HCT116 (cell line): ENCODE results near the gene PLCB4. TPM values are rescaled to one million over a fixed set of nuclear protein-coding genes. Genes with fewer than 3 reads are reported as not detected.

ENCODE experiments used
- ATAC-seq: fragments of 200-7000 bp; cut with Tn5 transposase; 2 replicates; pipeline ENCODE4 v1.9.1; 2020; ENCODE audit warnings: mild to moderate bottlenecking, moderate library complexity
- BruUV-seq: library from RNA; stranded (reverse); fragments of 400-500 nt; replicated peaks from 2 replicates; lab custom pipeline; 2021; lab: Mats Ljungman, UMichigan
- CTCF ChIA-PET: fragments of 300-600 bp; sonication (Branson Sonifier 250); formaldehyde crosslinking; loops from one replicate; lab custom pipeline; 2021; ENCODE audit warnings: antibody characterized with exemption; lab: Charles Lee
- POLR2A ChIA-PET: fragments of 300-600, 350-600 bp; sonication (Branson Sonifier 250); formaldehyde crosslinking; loops from one replicate; lab custom pipeline; 2021; ENCODE audit warnings: antibody characterized with exemption; lab: Charles Lee
- RAD21 ChIA-PET, 2 experiments: fragments of 300-600 bp; sonication (Branson Sonifier 250); formaldehyde crosslinking; loops; one replicate each; lab custom pipeline; 2023; ENCODE audit warnings: low total read pairs in 2 of 2; ENCODE audit not compliant: uncharacterized antibody in 2 of 2, unreplicated experiment in 2 of 2, low non-redundant PET in 1 of 2; lab: Charles Lee
- DNase-seq: peaks from one replicate; pipeline ENCODE4 v3.0.0-alpha.2; 2010; ENCODE audit warnings: low read depth, low spot score
- H2AFZ ChIP-seq: fragments of 200-600 bp; shearing (Covaris generic), sonication (generic); 2 replicates; pipeline ENCODE4 v1.6.1; 2017; ENCODE audit warnings: low read depth, mixed run types, mixed read lengths, antibody characterized with exemption, low read length; ENCODE audit not compliant: poor library complexity, severe bottlenecking
- H3K27ac ChIP-seq: 2 replicates; pipeline ENCODE4 v1.5.1; 2012; ENCODE audit warnings: low read depth, low read length
- H3K27me3 ChIP-seq: fragments of 200-600 bp; sonication (generic); 2 replicates; pipeline ENCODE4 v1.6.1; 2016; ENCODE audit warnings: mixed run types, low read length, mixed read lengths; ENCODE audit not compliant: insufficient read depth
- H3K36me3 ChIP-seq, 2 experiments: fragments of 200-500 bp in 1 of 2; fragments of 200-600 bp in 1 of 2; sonication (Bioruptor generic) in 1 of 2; sonication (generic) in 1 of 2; 2 replicates each; pipeline versions ENCODE4 v1.5.1 to v1.6.1; 2014 to 2016; ENCODE audit warnings: low read length in 2 of 2, inconsistent platforms in 1 of 2, mixed read lengths in 1 of 2, mixed run types in 1 of 2; ENCODE audit not compliant: insufficient read depth in 2 of 2, control insufficient read depth in 1 of 2
- H3K4me1 ChIP-seq, 2 experiments: fragments of 200-600 bp in 1 of 2; sonication (generic) in 1 of 2; 2 replicates each; pipeline versions ENCODE4 v1.5.1 to v1.6.1; 2012 to 2017; ENCODE audit warnings: low read length in 2 of 2, inconsistent platforms in 1 of 2, mild to moderate bottlenecking in 1 of 2, mixed read lengths in 1 of 2, mixed run types in 1 of 2, moderate library complexity in 1 of 2; ENCODE audit not compliant: insufficient read depth in 2 of 2, control insufficient read depth in 1 of 2
- H3K4me2 ChIP-seq: fragments of 200-600 bp; sonication (generic); 2 replicates; pipeline ENCODE4 v1.6.1; 2017; ENCODE audit warnings: mixed run types, low read length, mixed read lengths
- H3K4me3 ChIP-seq, 2 experiments: fragments of 200-600 bp in 1 of 2; sonication (generic) in 1 of 2; replicated peaks in 1 of 2; 2 replicates each; pipeline ENCODE4 v1.5.1; 2011 to 2016; ENCODE audit warnings: low read length in 2 of 2, control low read depth in 1 of 2, low read depth in 1 of 2, mild to moderate bottlenecking in 1 of 2, mixed read lengths in 1 of 2, mixed run types in 1 of 2
- H3K79me2 ChIP-seq: fragments of 200-600 bp; sonication (generic); 2 replicates; pipeline ENCODE4 v1.6.1; 2017; ENCODE audit warnings: mild to moderate bottlenecking, mixed run types, low read length, moderate library complexity, mixed read lengths; ENCODE audit not compliant: insufficient read depth
- H3K9ac ChIP-seq: fragments of 200-600 bp; sonication (generic); 2 replicates; pipeline ENCODE4 v1.6.1; 2016; ENCODE audit warnings: low read length, mixed read lengths
- H3K9me2 ChIP-seq: fragments of 200-600 bp; sonication (generic), shearing (Covaris generic); 2 replicates; pipeline ENCODE4 v1.6.1; 2017; ENCODE audit warnings: mixed run types, mild to moderate bottlenecking, moderate library complexity; ENCODE audit not compliant: insufficient read depth
- H3K9me3 ChIP-seq, 2 experiments: fragments of 200-500 bp in 1 of 2; fragments of 200-600 bp in 1 of 2; sonication (Bioruptor generic) in 1 of 2; sonication (generic) in 1 of 2; 2 replicates each; pipeline ENCODE4 v1.6.1; 2014 to 2017; ENCODE audit warnings: low read length in 2 of 2, mixed read lengths in 2 of 2, inconsistent platforms in 1 of 2, low read depth in 1 of 2, mild to moderate bottlenecking in 1 of 2, mixed run types in 1 of 2, moderate library complexity in 1 of 2; ENCODE audit not compliant: control insufficient read depth in 1 of 2, insufficient read depth in 1 of 2
- H4K20me1 ChIP-seq: fragments of 200-600 bp; sonication (generic), shearing (Covaris generic); 2 replicates; pipeline ENCODE4 v1.6.1; 2017; ENCODE audit warnings: mixed run types, mild to moderate bottlenecking, moderate library complexity; ENCODE audit not compliant: insufficient read depth
- CBX3 ChIP-seq: IDR thresholded peaks from 2 replicates; pipeline ENCODE4 v1.6.1; 2012; ENCODE audit warnings: low read depth
- CEBPB ChIP-seq: IDR thresholded peaks from 2 replicates; pipeline ENCODE4 v1.6.1; 2012; ENCODE audit warnings: low read depth
- EGR1 ChIP-seq: IDR thresholded peaks from 2 replicates; pipeline ENCODE4 v1.6.1; 2012; ENCODE audit warnings: low read depth
- ELF1 ChIP-seq: IDR thresholded peaks from 2 replicates; pipeline ENCODE4 v1.6.1; 2012; ENCODE audit warnings: low read depth, borderline replicate concordance
- EZH2 ChIP-seq: fragments of 200-600 bp; sonication (generic); IDR thresholded peaks from 2 replicates; pipeline ENCODE4 v1.6.1; 2017; ENCODE audit warnings: antibody characterized with exemption, mixed run types
- FOSL1 ChIP-seq: IDR thresholded peaks from 2 replicates; pipeline ENCODE4 v1.6.1; 2012; ENCODE audit warnings: low read depth
- JUND ChIP-seq: IDR thresholded peaks from 2 replicates; pipeline ENCODE4 v1.6.1; 2012
- POLR2A ChIP-seq: IDR thresholded peaks from 2 replicates; pipeline ENCODE4 v1.7.0; 2011; ENCODE audit warnings: borderline replicate concordance; ENCODE audit not compliant: insufficient read depth, insufficient read length; ENCODE audit errors: extremely low read depth
- POLR2AphosphoS5 ChIP-seq: IDR thresholded peaks from 2 replicates; pipeline ENCODE4 v1.6.1; 2011; ENCODE audit warnings: mild to moderate bottlenecking, low read depth, low read length, moderate library complexity
- SIN3A ChIP-seq: IDR thresholded peaks from 2 replicates; pipeline ENCODE4 v1.6.1; 2012; ENCODE audit warnings: low read depth
- SP1 ChIP-seq: IDR thresholded peaks from 2 replicates; pipeline ENCODE4 v1.6.1; 2012; ENCODE audit warnings: low read depth
- SRF ChIP-seq: IDR thresholded peaks from 2 replicates; pipeline ENCODE4 v1.6.1; 2012; ENCODE audit warnings: low read depth
- TCF7L2 ChIP-seq: IDR thresholded peaks from 2 replicates; pipeline ENCODE4 v1.7.0; 2011; ENCODE audit warnings: borderline replicate concordance, inconsistent platforms; ENCODE audit not compliant: insufficient read depth, insufficient read length; ENCODE audit errors: extremely low read depth
- ZBTB33 ChIP-seq: IDR thresholded peaks from 2 replicates; pipeline ENCODE4 v1.6.1; 2011; ENCODE audit warnings: mild to moderate bottlenecking, low read length, moderate library complexity; ENCODE audit not compliant: insufficient replicate concordance; ENCODE audit errors: extremely low read depth
- ZNF274 ChIP-seq: fragments of 200-500 bp; sonication (Bioruptor generic); IDR thresholded peaks from 2 replicates; pipeline ENCODE4 v1.6.1; 2014; ENCODE audit warnings: mild to moderate bottlenecking, low read depth, low read length, inconsistent platforms
- intact Hi-C: fragments of 100-400 bp; cut with micrococcal nuclease; formaldehyde crosslinking; loops from 2 replicates; pipeline ENCODE4 v1.10.0; 2022
- total RNA-seq: library from RNA; stranded (reverse); gene quantifications from one replicate; pipeline ENCODE4 v1.2.1, GENCODE V29; 2021; ENCODE audit not compliant: unreplicated experiment
- TF ChIP-seq, protein P1 (sequence below): IDR thresholded peaks from 2 replicates; pipeline ENCODE4 v1.6.1; 2012; ENCODE audit warnings: low read depth
- TF ChIP-seq, protein P2 (sequence below): IDR thresholded peaks from 2 replicates; pipeline ENCODE4 v1.6.1; 2012
- TF ChIP-seq, protein P3 (sequence below), 3 experiments: fragments of 200-600 bp in 1 of 3; sonication (generic) in 1 of 3; IDR thresholded peaks in 2 of 3; conservative IDR thresholded peaks in 1 of 3; 2 replicates each; pipeline ENCODE4 v1.5.1; 2012 to 2017; ENCODE audit warnings: low read depth in 2 of 3, low read length in 2 of 3, antibody characterized with exemption in 1 of 3, borderline replicate concordance in 1 of 3, control low read depth in 1 of 3, mild to moderate bottlenecking in 1 of 3, mixed read lengths in 1 of 3, mixed run types in 1 of 3, moderate library complexity in 1 of 3; ENCODE audit not compliant: insufficient read depth in 1 of 3

The PLCB4 gene
- total RNA-seq, 1 experiment from 2014 or later = 2.5 TPM

GRCh38 chr20:9508696-9509178 lies 439.9 kb downstream of the PLCB4 start (continued):
- TF ChIP-seq JUND = no peak
- TF ChIP-seq CBX3 = no peak
- TF ChIP-seq FOSL1 = no peak
- TF ChIP-seq EZH2 = no peak
- TF ChIP-seq POLR2A = no peak
- no peak for TF ChIP-seq SP1
- no peak for TF ChIP-seq SRF

- Histone ChIP-seq H3K36me3 (no peaks in the 10 kb centered on the region), H3K4me2 (no peak overlapping the region), H3K9me2 (no peaks in the 10 kb centered on the region), H2AFZ (no peak overlapping the region), H3K9ac (no peak overlapping the region), H3K4me1 (no peaks in the 10 kb centered on the region), H3K4me3 (no peak overlapping the region), H3K27ac (no peak overlapping the region), H3K9me3 (no peaks in the 10 kb centered on the region), H3K79me2 (no peaks in the 10 kb centered on the region), H4K20me1 (no peaks in the 10 kb centered on the region; the same call in 1 of the 2 replicates), H3K27me3 (peaks cover 17% of the 10 kb centered on the region; the same call in 1 of the 2 replicates)
- CTCF ChIA-PET = no interaction called here
- intact Hi-C loops = no loop called here
- BruUV-seq = no TSS peak
- POLR2A ChIA-PET = no interaction called here
- ATAC-seq (no peak), DNase-seq (no peak)
- RAD21 ChIA-PET = no interaction called here
- TF ChIP-seq, protein P1, sequence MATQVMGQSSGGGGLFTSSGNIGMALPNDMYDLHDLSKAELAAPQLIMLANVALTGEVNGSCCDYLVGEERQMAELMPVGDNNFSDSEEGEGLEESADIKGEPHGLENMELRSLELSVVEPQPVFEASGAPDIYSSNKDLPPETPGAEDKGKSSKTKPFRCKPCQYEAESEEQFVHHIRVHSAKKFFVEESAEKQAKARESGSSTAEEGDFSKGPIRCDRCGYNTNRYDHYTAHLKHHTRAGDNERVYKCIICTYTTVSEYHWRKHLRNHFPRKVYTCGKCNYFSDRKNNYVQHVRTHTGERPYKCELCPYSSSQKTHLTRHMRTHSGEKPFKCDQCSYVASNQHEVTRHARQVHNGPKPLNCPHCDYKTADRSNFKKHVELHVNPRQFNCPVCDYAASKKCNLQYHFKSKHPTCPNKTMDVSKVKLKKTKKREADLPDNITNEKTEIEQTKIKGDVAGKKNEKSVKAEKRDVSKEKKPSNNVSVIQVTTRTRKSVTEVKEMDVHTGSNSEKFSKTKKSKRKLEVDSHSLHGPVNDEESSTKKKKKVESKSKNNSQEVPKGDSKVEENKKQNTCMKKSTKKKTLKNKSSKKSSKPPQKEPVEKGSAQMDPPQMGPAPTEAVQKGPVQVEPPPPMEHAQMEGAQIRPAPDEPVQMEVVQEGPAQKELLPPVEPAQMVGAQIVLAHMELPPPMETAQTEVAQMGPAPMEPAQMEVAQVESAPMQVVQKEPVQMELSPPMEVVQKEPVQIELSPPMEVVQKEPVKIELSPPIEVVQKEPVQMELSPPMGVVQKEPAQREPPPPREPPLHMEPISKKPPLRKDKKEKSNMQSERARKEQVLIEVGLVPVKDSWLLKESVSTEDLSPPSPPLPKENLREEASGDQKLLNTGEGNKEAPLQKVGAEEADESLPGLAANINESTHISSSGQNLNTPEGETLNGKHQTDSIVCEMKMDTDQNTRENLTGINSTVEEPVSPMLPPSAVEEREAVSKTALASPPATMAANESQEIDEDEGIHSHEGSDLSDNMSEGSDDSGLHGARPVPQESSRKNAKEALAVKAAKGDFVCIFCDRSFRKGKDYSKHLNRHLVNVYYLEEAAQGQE = no peak
- TF ChIP-seq EGR1 (no peak), FOSL1 (no peak), ELF1 (no peak), CEBPB (no peak), TCF7L2 (no peak), SIN3A (no peak), EZH2 (no peak), SP1 (no peak), JUND (no peak), ZBTB33 (no peak), CBX3 (no peak), SRF (no peak), ZNF274 (no peak), POLR2A (no peak), POLR2AphosphoS5 (no peak)
- TF ChIP-seq, protein P2, sequence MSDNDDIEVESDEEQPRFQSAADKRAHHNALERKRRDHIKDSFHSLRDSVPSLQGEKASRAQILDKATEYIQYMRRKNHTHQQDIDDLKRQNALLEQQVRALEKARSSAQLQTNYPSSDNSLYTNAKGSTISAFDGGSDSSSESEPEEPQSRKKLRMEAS = no peak
- TF ChIP-seq, protein P3, sequence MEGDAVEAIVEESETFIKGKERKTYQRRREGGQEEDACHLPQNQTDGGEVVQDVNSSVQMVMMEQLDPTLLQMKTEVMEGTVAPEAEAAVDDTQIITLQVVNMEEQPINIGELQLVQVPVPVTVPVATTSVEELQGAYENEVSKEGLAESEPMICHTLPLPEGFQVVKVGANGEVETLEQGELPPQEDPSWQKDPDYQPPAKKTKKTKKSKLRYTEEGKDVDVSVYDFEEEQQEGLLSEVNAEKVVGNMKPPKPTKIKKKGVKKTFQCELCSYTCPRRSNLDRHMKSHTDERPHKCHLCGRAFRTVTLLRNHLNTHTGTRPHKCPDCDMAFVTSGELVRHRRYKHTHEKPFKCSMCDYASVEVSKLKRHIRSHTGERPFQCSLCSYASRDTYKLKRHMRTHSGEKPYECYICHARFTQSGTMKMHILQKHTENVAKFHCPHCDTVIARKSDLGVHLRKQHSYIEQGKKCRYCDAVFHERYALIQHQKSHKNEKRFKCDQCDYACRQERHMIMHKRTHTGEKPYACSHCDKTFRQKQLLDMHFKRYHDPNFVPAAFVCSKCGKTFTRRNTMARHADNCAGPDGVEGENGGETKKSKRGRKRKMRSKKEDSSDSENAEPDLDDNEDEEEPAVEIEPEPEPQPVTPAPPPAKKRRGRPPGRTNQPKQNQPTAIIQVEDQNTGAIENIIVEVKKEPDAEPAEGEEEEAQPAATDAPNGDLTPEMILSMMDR (IDR thresholded peaks at IDR 0.05 in 2 of 3, conservative IDR thresholded peaks at IDR 0.05 in 1 of 3; ENCODE audit: borderline replicate concordance in 1 of 3, insufficient read depth in 1 of 3, low read depth in 2 of 3, low read length in 2 of 3) = no peak
Measured at GRCh38 chr20:9509246-9509645, 440.4 kb downstream of the PLCB4 start.
